Measurements from ENCODE around the gene ARHGAP23. TPM values are rescaled to one million over a fixed set of nuclear protein-coding genes. Genes with fewer than 3 reads are reported as not detected.
A peak's percentile ranks its signal among the peaks of the same experiment; 100 is the strongest.

ARHGAP23 gene
- total and polyA plus RNA-seq, 10 of the 15 experiments (the other 5 are each of a cell fraction or from before 2014, with no cell fraction given): 0.23 to 5.8 (median 2.1) TPM

DNA sequence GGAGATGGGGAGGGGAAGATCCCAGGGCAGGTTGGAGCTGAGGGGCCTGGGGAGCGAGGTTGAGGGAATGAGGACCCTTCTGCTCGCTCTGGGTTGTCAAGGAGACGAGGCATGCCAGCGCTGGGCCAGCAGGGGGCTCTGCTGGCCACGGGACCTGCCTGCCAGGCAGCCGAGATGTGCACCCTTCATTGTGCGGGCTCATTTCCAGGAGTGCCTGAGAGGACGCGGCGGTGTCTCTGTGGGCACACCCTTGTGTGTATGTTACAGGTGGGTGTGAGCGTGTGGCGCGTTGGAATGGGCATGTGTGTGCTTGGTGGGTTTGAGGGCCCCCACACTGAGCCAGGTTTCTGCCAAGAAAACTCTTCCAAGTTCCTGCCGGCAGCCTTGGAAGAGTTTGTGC lies 15.9 kb downstream of the ARHGAP23 start:
- FAIRE-seq: no peak
- DNase-seq (ENCODE audit: low read depth, low spot score): no peak
- SMC1A ChIA-PET (ENCODE audit: uncharacterized antibody, unreplicated experiment): interaction anchor here (1.1 to 1.7 kb wide), 2 partner anchors 20 to 41 kb away, joined by 3 to 4 read pairs; no protein-coding TSS in a partner anchor
- no peaks in the 10 kb centered on the region for H3K79me2 ChIP-seq (ENCODE audit: control insufficient read depth, insufficient read depth, low read length)
- BruUV-seq (replicated peaks): no TSS peak
- peak; percentile 94 for ATAC-seq
- no peaks in the 10 kb centered on the region for H4K20me1 ChIP-seq (ENCODE audit: control insufficient read depth, insufficient read depth)
- no peak overlapping the region for H3K4me3 ChIP-seq
- H3K27ac ChIP-seq (ENCODE audit: control insufficient read depth, insufficient read depth): no peak overlapping the region
- 11% methylated on average over 14 of the region's 14 CpGs for whole genome bisulfite sequencing (ENCODE audit: insufficient coverage, insufficient replicate concordance, low lambda C conversion rate, missing lambda C conversion rate)
- CTCF ChIA-PET: interaction anchor here (0.6 to 2.1 kb wide), 8 partner anchors 13 to 293 kb away, joined by 3 to 6 read pairs (median 4); no protein-coding TSS in a partner anchor
- H3K36me3 ChIP-seq (ENCODE audit: control insufficient read depth in 2 of 2, insufficient read depth in 2 of 2, low read length in 1 of 2): no peaks in the 10 kb centered on the region
- peak overlapping the region; percentile 21 for H3K4me2 ChIP-seq (ENCODE audit: control insufficient read depth, insufficient read depth)
- RAD21 ChIA-PET (ENCODE audit: unreplicated experiment): no interaction called here
- intact Hi-C loops (cut with micrococcal nuclease; ENCODE audit: unreplicated experiment): loop anchor here (1.0 to 2.0 kb wide), 3 partner anchors 41 to 223 kb away; no protein-coding TSS in a partner anchor
- H2AFZ ChIP-seq (ENCODE audit: control insufficient read depth, low read depth, low read length): no peak overlapping the region
- H3K4me1 ChIP-seq (ENCODE audit: control insufficient read depth, insufficient read depth, low read length): peaks cover 5% of the 10 kb centered on the region; the same call in 1 of the 2 replicates
- H3K9me3 ChIP-seq (replicated peaks; ENCODE audit: control insufficient read depth, insufficient read depth, low read length): no peaks in the 10 kb centered on the region
- POLR2A ChIA-PET: interaction anchor here (0.7 kb wide), 1 partner anchor 36 kb away, joined by 3 read pairs; no protein-coding TSS in a partner anchor
- H3K27me3 ChIP-seq (replicated peaks in 1 of 2; ENCODE audit: control insufficient read depth in 2 of 2, insufficient read depth in 2 of 2, low read length in 1 of 2): no peaks in the 10 kb centered on the region
- in situ Hi-C loops (cut with MboI): loop anchor here (5.0 kb wide), 1 partner anchor 48 kb away; no protein-coding TSS in a partner anchor
- no peak overlapping the region for H3K9ac ChIP-seq (ENCODE audit: control insufficient read depth, insufficient read depth, low read length)
- TF ChIP-seq, protein P1, sequence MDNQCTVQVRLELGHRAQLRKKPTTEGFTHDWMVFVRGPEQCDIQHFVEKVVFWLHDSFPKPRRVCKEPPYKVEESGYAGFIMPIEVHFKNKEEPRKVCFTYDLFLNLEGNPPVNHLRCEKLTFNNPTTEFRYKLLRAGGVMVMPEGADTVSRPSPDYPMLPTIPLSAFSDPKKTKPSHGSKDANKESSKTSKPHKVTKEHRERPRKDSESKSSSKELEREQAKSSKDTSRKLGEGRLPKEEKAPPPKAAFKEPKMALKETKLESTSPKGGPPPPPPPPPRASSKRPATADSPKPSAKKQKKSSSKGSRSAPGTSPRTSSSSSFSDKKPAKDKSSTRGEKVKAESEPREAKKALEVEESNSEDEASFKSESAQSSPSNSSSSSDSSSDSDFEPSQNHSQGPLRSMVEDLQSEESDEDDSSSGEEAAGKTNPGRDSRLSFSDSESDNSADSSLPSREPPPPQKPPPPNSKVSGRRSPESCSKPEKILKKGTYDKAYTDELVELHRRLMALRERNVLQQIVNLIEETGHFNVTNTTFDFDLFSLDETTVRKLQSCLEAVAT (IDR thresholded peaks at IDR 0.05): no peak
- TF ChIP-seq GATAD2B (conservative IDR thresholded peaks at IDR 0.05; ENCODE audit: low read depth) (peak; percentile 37; the same call in 1 of the 2 replicates), NFXL1 (IDR thresholded peaks at IDR 0.05; ENCODE audit: borderline replicate concordance) (no peak), RFX5 (IDR thresholded peaks at IDR 0.05; ENCODE audit: low read depth, low read length) (no peak), BHLHE40 (IDR thresholded peaks at IDR 0.05; ENCODE audit: borderline replicate concordance in 1 of 2, low read depth in 2 of 2, low read length in 1 of 2) (peak in 1 of 2 experiments; percentile 36; a peak in 1 of 4 replicates), BMI1 (IDR thresholded peaks at IDR 0.05; ENCODE audit: borderline replicate concordance) (peak; percentile 73), POU2F2 (IDR thresholded peaks at IDR 0.05; ENCODE audit: borderline replicate concordance, low read depth, low read length) (peak; percentile 38; the same call in 1 of the 3 replicates), IKZF2 (IDR thresholded peaks at IDR 0.05) (no peak), YY1 (IDR thresholded peaks at IDR 0.05; ENCODE audit: low read depth, low read length) (no peak), KDM1A (IDR thresholded peaks at IDR 0.05; ENCODE audit: borderline replicate concordance) (no peak), SREBF2 (IDR thresholded peaks at IDR 0.05; ENCODE audit: low read length) (no peak), RAD21 (IDR thresholded peaks at IDR 0.05; ENCODE audit: insufficient read depth, low read depth, low read length) (peak; percentile 70), BRCA1 (IDR thresholded peaks at IDR 0.05; ENCODE audit: low read depth, low read length) (no peak), IRF4 (IDR thresholded peaks at IDR 0.05; ENCODE audit: low read depth, low read length) (no peak)
- TF ChIP-seq, protein P2, sequence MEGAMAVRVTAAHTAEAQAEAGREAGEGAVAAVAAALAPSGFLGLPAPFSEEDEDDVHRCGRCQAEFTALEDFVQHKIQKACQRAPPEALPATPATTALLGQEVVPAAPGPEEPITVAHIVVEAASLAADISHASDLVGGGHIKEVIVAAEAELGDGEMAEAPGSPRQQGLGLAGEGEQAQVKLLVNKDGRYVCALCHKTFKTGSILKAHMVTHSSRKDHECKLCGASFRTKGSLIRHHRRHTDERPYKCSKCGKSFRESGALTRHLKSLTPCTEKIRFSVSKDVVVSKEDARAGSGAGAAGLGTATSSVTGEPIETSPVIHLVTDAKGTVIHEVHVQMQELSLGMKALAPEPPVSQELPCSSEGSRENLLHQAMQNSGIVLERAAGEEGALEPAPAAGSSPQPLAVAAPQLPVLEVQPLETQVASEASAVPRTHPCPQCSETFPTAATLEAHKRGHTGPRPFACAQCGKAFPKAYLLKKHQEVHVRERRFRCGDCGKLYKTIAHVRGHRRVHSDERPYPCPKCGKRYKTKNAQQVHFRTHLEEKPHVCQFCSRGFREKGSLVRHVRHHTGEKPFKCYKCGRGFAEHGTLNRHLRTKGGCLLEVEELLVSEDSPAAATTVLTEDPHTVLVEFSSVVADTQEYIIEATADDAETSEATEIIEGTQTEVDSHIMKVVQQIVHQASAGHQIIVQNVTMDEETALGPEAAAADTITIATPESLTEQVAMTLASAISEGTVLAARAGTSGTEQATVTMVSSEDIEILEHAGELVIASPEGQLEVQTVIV (IDR thresholded peaks at IDR 0.05; ENCODE audit: borderline replicate concordance, partially characterized antibody): no peak
- TF ChIP-seq, protein P3, sequence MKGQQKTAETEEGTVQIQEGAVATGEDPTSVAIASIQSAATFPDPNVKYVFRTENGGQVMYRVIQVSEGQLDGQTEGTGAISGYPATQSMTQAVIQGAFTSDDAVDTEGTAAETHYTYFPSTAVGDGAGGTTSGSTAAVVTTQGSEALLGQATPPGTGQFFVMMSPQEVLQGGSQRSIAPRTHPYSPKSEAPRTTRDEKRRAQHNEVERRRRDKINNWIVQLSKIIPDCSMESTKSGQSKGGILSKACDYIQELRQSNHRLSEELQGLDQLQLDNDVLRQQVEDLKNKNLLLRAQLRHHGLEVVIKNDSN (IDR thresholded peaks at IDR 0.05; ENCODE audit: borderline replicate concordance, extremely low read length, insufficient read depth, low read depth, low read length): peak; percentile 29
- TF ChIP-seq, protein P4, sequence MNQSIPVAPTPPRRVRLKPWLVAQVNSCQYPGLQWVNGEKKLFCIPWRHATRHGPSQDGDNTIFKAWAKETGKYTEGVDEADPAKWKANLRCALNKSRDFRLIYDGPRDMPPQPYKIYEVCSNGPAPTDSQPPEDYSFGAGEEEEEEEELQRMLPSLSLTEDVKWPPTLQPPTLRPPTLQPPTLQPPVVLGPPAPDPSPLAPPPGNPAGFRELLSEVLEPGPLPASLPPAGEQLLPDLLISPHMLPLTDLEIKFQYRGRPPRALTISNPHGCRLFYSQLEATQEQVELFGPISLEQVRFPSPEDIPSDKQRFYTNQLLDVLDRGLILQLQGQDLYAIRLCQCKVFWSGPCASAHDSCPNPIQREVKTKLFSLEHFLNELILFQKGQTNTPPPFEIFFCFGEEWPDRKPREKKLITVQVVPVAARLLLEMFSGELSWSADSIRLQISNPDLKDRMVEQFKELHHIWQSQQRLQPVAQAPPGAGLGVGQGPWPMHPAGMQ (IDR thresholded peaks at IDR 0.05; ENCODE audit: borderline replicate concordance): no peak
- TF ChIP-seq, protein P5, sequence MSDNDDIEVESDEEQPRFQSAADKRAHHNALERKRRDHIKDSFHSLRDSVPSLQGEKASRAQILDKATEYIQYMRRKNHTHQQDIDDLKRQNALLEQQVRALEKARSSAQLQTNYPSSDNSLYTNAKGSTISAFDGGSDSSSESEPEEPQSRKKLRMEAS (IDR thresholded peaks at IDR 0.05; ENCODE audit: low read depth, low read length): no peak
